ACHN (cell line): ENCODE measurements around the gene TCF4.

Experiments used
- DNase-seq: peaks from one replicate; pipeline ENCODE4 v3.0.0-alpha.2; 2015
- in situ Hi-C: cut with HindIII; loops from 2 replicates; pipeline ENCODE4 v1.10.0; 2017; ENCODE audit warnings: low sequenced_read_pairs, low pct_ligation_motif_present, low pct_unique_long_range_greater_than_20kb

TCF4 gene

DNA sequence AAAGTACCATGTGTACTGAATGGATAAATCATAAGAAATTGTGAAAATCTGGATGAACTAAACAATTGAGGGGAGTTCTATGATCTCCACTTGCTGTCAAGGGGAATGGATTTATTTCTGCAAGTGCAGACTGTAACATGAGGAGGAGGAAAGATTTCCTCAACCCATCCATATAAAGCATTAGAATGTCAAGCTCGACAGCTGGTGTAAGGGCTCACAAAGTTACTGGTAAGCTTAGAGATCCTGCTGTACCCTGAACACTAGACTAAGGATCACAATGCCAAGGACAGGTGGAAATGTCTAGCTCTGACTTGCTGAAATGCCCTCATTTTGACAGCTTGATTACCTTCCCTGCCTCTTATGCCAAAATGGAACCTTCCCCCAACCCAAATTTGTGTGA lies 125.3 kb downstream of the TCF4 start:
- in situ Hi-C loops: no loop called here
- DNase-seq: no peak

DNA sequence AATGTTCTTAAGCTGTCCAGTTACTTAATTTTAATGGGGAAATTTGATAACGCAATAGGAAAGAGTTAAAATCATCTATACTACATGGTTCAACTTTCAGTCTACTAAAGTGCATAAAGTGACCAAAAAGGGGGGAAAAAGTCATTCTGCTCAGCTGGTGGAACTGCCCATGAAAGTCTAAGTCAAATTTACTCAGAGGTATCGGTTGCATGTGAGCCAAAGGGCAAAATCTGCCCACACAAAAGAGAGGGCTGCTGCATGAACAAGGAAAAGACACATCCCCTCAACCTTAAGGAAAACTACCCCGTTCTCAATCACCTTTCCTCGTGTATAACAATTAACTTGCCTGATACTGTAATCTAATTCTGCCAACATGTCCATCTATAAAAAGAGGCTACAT lies 126.1 kb downstream of the TCF4 start:
- in situ Hi-C loops: no loop called here

DNA sequence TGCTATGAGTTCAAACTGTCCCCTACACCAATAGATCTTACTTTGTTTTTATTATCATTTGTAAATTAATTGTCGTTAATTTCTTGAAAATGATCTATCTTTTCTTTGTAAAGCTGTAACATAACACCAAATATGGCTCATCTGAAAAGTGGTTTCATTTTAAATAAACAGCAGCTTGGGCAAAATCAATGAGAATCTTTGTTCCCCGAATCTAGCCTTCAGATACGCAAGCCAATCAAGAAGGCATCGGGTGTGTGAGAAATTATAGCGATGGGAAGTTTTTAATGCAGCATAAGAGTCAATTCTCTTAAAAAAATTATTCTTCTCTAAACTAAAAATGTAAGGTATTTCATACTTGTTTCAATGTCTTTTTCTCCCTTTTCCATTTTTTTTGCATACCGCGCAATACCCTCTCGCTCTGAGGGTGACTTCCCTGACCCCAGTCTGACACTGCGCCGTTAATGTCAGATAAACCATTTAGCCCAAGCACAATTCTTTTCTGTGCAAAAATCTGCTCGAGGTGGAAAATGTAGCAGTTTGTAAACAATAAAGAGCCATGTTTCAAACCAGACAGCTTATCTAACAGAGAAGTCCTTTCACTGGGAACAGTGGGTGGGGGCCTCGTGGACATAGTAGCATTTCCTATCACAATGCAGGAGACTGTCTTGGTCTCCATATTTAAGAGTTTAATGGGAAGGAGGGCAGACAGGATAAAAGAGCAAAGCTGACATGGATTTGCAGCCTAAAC lies 129.4 kb downstream of the TCF4 start:
- no peak for DNase-seq
- in situ Hi-C loops: no loop called here

More for the DNA sequence above, 126.1 kb downstream of the TCF4 start:
- DNase-seq: no peak

DNA sequence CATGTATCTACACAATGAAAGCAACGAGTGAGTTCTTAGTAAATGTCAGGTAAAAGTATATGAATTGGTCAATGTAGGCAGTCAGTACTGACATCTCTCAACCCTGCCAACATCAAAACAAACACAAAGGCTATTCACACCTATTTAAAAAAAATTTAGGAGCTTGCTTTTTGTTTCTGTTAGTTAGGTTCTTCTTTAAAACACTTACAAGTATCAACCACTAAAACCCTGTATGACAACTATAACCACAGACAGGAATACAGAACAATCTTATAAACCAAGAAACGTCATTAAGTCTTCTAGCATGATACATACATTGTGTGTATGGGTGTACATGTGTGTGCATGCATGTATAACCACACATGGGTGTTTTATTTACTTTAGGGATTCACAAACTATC lies 131.0 kb downstream of the TCF4 start:
- in situ Hi-C loops: no loop called here
- DNase-seq: no peak

DNA sequence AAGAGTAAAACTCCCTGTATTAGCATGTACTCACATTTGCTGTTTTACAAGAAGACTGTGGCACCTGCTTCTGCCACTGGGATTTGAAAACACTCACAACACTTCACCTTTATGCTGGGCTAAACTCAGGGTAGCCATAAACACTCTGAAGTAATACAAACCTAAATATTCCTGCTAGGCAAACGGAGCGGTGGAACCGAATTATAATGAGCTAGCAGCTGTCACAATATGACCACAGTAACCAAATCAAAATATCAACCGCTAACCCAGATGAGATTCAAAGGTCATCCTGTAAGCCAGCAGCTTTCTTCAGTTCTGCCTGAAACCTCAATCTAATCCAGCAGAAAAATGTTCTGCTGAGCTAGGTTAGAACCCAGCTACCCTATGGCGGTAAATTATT lies 132.1 kb downstream of the TCF4 start:
- in situ Hi-C loops: no loop called here
- no peak for DNase-seq

DNA sequence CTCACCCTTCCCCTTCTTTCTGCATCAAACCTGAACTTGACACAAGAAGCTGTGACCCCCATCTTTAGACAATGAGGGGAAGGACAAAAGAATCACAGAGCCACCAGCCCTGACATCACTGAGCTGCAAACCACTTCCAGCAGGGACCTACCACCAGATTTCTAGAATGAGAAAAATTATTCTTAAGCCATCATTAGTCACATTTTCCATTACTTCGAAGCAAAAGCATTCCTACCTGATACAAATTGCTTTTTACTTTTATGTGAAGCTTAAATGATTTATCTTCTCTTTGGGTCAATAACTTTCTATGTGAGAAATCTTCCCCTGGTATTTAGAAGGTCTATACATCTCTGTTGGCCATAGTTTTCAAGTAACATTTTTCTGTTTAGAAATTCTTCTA lies 134.8 kb downstream of the TCF4 start:
- DNase-seq: no peak
- in situ Hi-C loops: no loop called here

DNA sequence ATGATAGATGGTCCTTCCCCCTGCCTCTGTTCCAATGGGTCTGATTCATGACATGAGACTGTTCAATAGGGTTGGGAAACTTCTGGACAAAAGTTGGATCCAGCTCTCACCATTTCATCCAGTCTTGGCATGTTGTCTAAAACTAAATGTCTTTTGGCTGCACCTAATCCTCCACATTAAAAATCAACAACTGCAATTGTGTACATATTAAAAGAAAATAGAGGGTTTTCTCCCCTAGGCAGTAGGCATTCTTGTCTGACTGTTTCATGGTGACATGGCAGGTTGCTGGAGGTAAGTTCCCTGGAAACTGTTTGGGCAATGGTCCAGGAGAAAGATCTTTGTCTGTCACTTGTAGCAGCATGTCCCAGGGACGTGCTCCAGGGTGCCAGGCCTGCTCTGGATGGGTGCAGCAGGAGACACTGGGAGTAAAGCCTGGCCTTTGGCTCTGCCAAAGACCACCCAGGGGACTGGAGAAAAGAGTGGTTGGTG lies 135.8 kb downstream of the TCF4 start:
- no peak for DNase-seq
- in situ Hi-C loops: no loop called here

DNA sequence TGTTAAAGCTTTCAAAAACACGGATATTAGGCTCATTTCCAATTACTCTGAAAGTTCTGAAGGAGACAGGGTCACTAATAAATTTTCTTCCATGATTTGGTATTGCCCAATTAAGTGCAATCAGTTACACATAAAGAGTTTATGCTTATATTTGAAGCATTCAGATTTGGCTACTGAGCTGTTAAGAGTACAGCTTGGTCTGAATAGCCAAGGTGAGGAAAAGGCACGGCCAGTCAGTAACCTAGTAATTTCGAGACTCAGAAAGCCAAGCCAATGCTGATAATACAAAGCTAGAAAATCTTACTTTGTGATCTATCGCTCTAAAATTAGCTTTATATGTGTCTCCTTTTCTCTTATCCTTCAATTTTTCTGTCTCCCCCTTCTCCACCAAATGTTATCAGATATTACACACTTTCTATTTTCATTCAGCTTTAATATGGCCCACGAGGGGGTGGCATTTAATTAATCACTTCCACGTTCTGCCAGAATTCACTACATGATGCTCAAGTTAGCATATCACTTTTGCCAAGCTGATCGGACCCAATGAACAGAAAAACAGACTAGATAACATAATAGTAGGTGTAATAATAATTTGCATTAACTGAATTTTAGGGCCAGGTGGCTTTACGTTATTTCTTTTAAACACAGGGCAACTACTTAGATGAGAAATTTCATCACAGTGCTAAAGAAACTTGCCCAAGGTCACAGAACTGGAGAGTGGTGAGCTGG lies 138.4 kb downstream of the TCF4 start:
- in situ Hi-C loops: no loop called here
- no peak for DNase-seq

DNA sequence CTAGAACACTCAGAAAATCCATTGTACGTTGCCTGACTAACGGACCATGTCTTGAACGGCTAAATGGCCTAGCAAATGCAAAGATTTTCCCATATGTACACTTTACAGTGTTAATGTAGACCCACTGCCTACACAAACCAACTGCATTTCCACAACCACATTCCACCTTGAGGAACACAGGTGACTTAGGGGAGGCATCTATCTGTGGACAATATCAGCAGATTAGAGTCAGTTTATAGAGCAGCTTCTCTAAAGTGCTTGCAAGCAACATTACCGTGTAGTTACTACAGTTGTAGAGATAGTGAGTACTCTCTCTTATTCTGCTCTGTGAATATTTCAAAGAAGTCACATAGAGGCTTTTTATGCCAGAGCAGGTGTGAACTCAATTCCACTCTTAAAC lies 139.6 kb downstream of the TCF4 start:
- in situ Hi-C loops: no loop called here

DNA sequence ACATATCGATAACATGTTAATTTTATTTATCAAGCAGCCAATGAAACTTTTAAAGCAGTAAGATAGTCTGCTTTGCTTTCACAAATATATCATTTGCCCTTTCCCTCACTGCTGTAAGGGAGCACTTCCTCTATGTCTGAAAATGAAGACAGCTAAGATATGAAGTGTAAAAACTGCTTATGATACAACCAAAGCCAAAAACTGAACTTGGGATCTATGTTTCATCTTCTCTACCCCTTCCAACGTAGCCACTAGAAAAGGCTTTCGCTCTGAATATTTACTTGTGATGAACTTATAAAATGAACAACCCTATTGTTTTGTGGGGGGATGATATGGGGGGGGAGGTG lies 140.3 kb downstream of the TCF4 start:
- in situ Hi-C loops: no loop called here
- DNase-seq: no peak

More for the DNA sequence above, 139.6 kb downstream of the TCF4 start:
- no peak for DNase-seq

DNA sequence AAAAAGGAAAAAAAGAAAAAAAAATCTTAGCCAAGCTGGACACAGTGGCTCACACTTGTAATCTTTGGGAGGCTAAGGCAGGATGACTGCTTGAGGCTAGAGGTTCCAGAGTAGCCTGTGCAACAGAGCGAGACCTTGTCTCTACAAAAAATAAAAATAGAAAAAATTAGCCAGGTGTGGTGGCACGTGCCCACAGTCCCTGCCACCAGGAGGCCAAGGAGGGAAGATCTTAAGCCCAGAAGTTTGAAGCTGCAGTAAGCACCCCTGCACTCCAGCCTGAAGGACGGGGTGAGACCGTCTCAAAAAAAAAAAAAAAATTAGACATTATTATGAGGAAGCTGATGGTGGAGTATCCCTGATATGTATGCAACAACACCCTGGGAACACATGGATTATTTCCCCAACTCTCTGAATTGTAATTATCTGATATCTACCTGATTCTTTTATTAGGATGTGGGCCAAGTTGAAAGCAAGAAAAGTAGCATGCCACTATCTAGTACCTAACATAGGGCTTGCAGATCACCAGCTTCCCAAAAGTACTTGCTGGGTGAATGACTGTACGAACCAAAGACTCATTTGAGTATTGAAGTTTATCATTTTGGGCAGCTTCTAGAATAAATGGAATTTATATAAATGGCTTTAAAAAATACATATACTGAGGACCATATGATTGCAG lies 140.9 kb downstream of the TCF4 start:
- DNase-seq: no peak
- in situ Hi-C loops: no loop called here

DNA sequence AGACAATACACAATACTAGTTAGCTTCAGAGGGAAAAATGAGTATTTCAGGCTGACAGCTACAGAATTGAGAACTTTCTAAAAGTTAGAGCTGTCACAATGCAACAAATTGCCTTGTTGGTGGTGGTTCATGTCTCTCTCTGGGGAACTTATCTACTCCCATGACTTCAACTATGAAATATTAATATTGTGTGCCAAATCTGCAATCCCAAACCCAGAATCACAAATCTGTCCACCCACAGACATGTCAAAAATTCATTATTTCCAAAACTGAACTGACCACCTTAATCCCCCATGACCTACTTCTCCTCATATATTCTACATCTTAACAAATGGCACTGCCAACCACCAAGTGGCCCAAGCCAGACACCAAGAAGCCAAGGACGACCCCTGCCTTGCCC lies 143.5 kb downstream of the TCF4 start:
- in situ Hi-C loops: no loop called here
- DNase-seq: no peak

DNA sequence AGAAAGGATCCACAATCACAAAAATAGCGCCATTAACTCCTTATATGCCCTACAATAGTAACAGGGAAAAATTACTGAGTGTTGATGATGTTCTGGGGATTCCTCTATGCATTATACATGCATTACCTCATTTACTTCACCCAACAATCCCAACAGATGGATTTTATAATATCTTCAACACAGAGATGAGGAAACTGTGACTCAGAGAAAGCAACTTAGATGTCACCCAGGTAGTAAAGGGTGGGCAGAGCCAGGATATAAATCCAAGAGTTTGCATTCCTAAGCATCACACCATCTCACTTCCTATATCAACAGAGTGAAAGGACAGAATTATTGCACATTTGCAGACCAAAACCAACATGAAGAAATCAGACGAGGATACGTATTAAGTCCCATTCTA lies 144.2 kb downstream of the TCF4 start:
- in situ Hi-C loops: no loop called here
- no peak for DNase-seq

DNA sequence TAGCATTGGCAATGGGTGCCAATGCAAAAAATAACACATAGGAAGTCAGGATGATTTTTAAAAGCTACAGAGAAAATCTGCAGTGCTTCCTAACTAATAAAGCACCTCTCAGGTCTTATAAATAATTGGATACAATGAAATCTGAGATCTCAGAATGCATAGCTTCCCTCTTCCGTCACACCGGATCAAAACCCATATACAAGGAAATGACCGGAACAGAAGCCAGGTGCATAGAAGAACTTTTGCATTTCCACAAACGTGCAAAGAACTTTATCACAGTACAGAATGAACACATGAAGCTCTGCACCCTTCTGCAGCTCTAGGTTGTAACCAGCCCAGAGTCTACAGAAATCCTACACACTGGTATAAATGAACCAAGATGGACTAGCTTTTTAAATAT lies 145.4 kb downstream of the TCF4 start:
- in situ Hi-C loops: no loop called here
- no peak for DNase-seq

DNA sequence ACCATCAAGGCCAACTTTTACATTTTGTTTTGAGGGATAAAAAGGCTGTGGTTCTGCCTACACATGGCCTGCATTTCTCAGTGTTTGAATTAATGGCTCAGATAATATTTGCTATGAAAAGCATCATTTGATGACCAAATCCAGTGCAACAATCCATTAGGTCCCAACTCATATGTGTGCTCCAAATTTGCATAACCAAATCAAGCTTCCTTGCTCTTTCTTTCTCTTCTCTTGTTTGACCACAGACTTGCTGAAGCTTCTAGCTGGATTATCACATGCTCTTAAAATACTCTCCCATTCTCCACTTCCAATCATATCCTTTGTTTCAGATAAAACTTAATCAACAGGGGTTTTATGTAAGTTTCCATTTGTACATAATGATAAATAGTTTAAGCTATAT lies 147.0 kb downstream of the TCF4 start:
- no peak for DNase-seq
- in situ Hi-C loops: no loop called here

DNA sequence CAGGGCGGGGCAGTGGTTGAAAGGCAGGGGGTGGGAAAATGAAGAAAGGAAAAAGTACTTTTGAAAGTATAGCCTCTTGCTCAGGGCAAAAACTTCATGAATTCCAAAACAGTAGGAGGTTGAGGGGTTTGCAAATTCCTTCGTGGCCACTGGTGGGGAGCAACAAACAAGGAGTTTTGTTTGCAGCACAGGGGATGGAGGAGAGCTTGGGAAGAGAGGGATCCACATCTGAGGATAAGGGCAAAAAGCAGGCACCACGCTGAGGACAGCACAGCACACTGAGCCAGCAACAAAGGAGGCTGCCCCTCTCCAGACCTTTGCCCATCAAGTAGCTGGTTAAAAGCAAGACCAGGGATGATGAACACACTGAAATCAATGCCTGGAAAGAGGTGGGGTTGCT lies 148.9 kb downstream of the TCF4 start:
- no peak for DNase-seq
- in situ Hi-C loops: no loop called here

DNA sequence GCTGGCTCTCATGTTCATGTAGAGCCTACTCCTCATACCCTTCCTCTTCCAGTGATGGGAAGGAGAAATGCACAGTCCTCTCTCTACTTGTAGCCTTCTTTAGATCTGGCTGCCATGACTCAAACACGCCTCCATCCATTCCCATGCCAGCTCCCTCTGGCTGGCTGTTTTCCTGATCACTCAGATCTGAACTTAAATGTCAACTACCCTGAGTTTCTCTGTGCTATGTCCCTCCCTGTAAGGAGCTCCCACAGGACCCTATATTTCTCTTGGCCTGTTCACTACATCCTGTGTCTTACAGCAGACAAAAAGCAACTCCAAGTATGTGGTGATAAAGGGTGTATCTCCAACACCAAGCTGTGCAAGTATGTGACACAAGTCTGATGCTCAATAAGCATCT lies 152.4 kb downstream of the TCF4 start:
- no peak for DNase-seq
- in situ Hi-C loops: no loop called here

DNA sequence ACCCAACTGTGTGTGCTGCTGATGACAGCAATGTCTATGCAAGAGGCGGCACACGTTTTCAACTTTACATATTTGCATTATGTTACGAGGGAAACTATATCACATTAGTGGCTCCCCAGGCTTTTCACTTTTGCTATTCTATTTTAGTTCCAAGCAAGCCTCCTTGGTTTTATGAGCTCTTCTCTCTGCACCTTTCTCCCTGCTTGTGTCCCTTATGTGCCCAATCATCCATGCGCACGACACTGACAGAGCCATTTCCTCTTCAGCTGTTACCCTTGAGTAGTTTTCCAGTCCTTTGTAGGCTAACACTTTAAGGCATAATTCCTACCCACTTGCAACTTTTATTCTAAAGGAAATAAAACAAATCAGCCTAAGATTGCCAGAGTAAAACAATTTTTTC lies 154.3 kb downstream of the TCF4 start:
- in situ Hi-C loops: no loop called here
- no peak for DNase-seq

DNA sequence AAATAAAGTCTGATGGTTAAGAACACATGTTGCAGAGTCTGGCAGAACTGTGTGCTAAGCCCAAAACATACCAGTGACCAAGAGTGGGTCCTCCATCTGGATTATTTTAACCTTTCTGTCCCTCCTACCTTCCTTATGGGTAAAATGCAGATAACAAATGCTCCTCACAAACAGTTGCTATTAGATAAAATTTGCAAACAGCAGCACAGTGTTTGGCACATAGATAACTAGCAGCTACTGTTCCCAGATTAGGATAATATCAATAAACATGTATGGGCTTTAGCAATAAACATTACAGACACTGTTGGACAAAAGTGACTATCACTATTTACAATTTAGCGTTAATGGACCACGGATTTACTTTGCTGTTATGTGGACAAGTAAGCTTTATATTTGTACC lies 154.9 kb downstream of the TCF4 start:
- no peak for DNase-seq
- in situ Hi-C loops: no loop called here
